Measurements from ENCODE around the gene YDJC.

DNA sequence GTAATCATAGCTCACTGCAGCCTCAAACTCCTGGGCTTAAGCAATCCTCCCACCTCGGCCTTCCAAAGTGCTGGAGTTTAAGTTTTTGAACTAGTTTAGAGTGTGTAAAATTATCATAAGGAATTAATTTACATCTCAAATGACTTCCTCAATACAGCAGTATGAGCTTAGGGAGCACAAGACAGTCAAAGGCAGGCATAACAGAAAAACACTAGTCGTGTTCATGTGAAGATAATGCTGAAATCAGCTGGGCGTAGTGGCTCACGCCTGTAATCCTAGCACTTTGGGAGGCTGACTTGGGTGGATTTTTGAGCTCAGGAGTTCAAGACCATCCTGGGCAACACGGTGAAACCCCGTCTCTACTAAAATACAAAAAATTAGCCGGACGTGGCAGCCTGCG is 25.8 kb downstream of the YDJC start:
- TF ChIP-seq, protein P1, sequence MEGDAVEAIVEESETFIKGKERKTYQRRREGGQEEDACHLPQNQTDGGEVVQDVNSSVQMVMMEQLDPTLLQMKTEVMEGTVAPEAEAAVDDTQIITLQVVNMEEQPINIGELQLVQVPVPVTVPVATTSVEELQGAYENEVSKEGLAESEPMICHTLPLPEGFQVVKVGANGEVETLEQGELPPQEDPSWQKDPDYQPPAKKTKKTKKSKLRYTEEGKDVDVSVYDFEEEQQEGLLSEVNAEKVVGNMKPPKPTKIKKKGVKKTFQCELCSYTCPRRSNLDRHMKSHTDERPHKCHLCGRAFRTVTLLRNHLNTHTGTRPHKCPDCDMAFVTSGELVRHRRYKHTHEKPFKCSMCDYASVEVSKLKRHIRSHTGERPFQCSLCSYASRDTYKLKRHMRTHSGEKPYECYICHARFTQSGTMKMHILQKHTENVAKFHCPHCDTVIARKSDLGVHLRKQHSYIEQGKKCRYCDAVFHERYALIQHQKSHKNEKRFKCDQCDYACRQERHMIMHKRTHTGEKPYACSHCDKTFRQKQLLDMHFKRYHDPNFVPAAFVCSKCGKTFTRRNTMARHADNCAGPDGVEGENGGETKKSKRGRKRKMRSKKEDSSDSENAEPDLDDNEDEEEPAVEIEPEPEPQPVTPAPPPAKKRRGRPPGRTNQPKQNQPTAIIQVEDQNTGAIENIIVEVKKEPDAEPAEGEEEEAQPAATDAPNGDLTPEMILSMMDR (IDR thresholded peaks at IDR 0.05; ENCODE audit: low read depth, low read length): no peak
- no peak for TF ChIP-seq EZH2phosphoT487 (IDR thresholded peaks at IDR 0.05; ENCODE audit: low read depth)

Data from OCI-LY3 (cell line).